Panc1 (cell line): ENCODE data around the gene TBATA. TPM values are rescaled to one million over a fixed set of nuclear protein-coding genes. Genes with fewer than 3 reads are reported as not detected.

ENCODE experiments used
- ATAC-seq: fragments of 200-7000 bp; cut with Tn5 transposase; 2 replicates; pipeline ENCODE4 v1.9.1; 2020; ENCODE audit warnings: mild to moderate bottlenecking, moderate library complexity
- BruUV-seq: library from RNA; stranded (reverse); fragments of 400-500 nt; replicated peaks from 2 replicates; lab custom pipeline; 2021; lab: Mats Ljungman, UMichigan
- CTCF ChIA-PET: fragments of 300-600 bp; sonication (Branson Sonifier 250); formaldehyde crosslinking; loops from one replicate; lab custom pipeline; 2022; ENCODE audit warnings: antibody characterized with exemption; lab: Charles Lee
- POLR2A ChIA-PET: fragments of 300-600 bp; sonication (Branson Sonifier 250); formaldehyde crosslinking; loops from one replicate; lab custom pipeline; 2022; ENCODE audit warnings: antibody characterized with exemption; lab: Charles Lee
- DNase-seq: peaks from one replicate; pipeline ENCODE4 v3.0.0-alpha.2; 2010; ENCODE audit warnings: low read depth, low spot score
- H3K27ac ChIP-seq: 2 replicates; pipeline ENCODE4 v1.5.1; 2011; ENCODE audit warnings: mild to moderate bottlenecking, low read length, inconsistent platforms
- H3K27me3 ChIP-seq: fragments of 200-500 bp; sonication (Bioruptor generic); 2 replicates; pipeline ENCODE4 v1.6.0; 2014; ENCODE audit warnings: low read length, inconsistent platforms; ENCODE audit not compliant: control insufficient read depth, insufficient read depth
- H3K36me3 ChIP-seq: fragments of 200-500 bp; sonication (Bioruptor generic); 2 replicates; pipeline ENCODE4 v1.5.1; 2014; ENCODE audit warnings: inconsistent platforms, mild to moderate bottlenecking, low read length, moderate library complexity; ENCODE audit not compliant: control insufficient read depth, insufficient read depth
- H3K4me1 ChIP-seq: 2 replicates; pipeline ENCODE4 v1.5.1; 2011; ENCODE audit warnings: inconsistent platforms, mild to moderate bottlenecking, low read length, moderate library complexity; ENCODE audit not compliant: control insufficient read depth, insufficient read depth
- H3K4me3 ChIP-seq, 2 experiments: 2 replicates each; pipeline ENCODE4 v1.5.1; 2011 to 2012; ENCODE audit warnings: low read depth in 2 of 2, low read length in 2 of 2, mild to moderate bottlenecking in 2 of 2, inconsistent platforms in 1 of 2, moderate library complexity in 1 of 2
- H3K9me3 ChIP-seq: fragments of 200-500 bp; sonication (Bioruptor generic); 2 replicates; pipeline ENCODE4 v1.5.1; 2014; ENCODE audit warnings: low read depth, mild to moderate bottlenecking, inconsistent platforms, low read length, moderate library complexity; ENCODE audit not compliant: control insufficient read depth, insufficient read depth
- POLR2AphosphoS5 ChIP-seq: IDR thresholded peaks from 2 replicates; pipeline ENCODE4 v1.6.1; 2012; ENCODE audit warnings: mild to moderate bottlenecking, low read depth, low read length, moderate library complexity
- SIN3A ChIP-seq: IDR thresholded peaks from 2 replicates; pipeline ENCODE4 v1.6.1; 2012; ENCODE audit warnings: low read depth, mild to moderate bottlenecking, low read length, moderate library complexity, borderline replicate concordance; ENCODE audit not compliant: insufficient read depth
- TCF7L2 ChIP-seq: IDR thresholded peaks from 2 replicates; pipeline ENCODE4 v1.6.1; 2011; ENCODE audit warnings: mild to moderate bottlenecking, low read depth, low read length, inconsistent platforms
- in situ Hi-C: cut with HindIII; loops from 2 replicates; pipeline ENCODE4 v1.10.0; 2016; ENCODE audit warnings: low sequenced_read_pairs, low pct_unique_long_range_greater_than_20kb
- intact Hi-C: fragments of 100-400 bp; cut with micrococcal nuclease; formaldehyde crosslinking; loops from one replicate; pipeline ENCODE4 v1.10.0; 2022; ENCODE audit not compliant: unreplicated experiment
- total RNA-seq: library from RNA; stranded (reverse); gene quantifications from one replicate; pipeline ENCODE4 v1.2.1, GENCODE V29; 2021; ENCODE audit not compliant: unreplicated experiment
- TF ChIP-seq, protein P1 (sequence below): fragments of 450-650 bp; IDR thresholded peaks from 2 replicates; pipeline ENCODE4 v1.5.1; 2017; ENCODE audit warnings: mild to moderate bottlenecking
- TF ChIP-seq, protein P2 (sequence below), 2 experiments: IDR thresholded peaks; 2 replicates each; pipeline ENCODE4 v1.6.1; 2011 to 2012; ENCODE audit warnings: low read depth in 2 of 2, control low read depth in 1 of 2, low read length in 1 of 2, mild to moderate bottlenecking in 1 of 2, moderate library complexity in 1 of 2; ENCODE audit not compliant: insufficient read depth in 1 of 2

TBATA gene
- total RNA-seq, 1 experiment from 2014 or later = not detected

DNA sequence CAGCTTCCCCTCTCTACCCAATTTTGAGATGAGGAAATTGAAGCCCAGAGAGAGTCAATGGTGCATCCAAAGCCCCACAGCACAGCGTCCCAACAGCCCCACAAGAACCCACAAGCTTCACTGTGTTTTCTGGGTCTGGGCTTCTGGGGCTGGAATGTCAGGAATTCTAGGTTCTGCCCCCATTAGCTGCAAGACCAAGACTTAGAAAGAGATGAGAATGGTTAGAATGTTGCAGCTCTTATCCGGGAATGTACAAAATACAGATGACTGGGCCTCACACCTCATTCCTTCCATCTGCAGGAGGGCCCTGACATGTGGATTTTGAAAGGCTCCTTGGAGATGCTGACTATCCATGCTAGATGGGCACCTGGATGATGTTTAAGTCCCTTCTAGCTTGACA lies 24.5 kb upstream of the TBATA start:
- no peaks in the 10 kb centered on the region for H3K4me1 ChIP-seq
- no TSS peak for BruUV-seq
- no peak overlapping the region for H3K27ac ChIP-seq
- intact Hi-C loops (no loop called here), in situ Hi-C loops (no loop called here)
- ATAC-seq (no peak), DNase-seq (no peak)
- 0 out of 2 replicates have a peak, but pooled peaks cover 2% of the 10 kb centered on the region for H3K27me3 ChIP-seq
- H3K4me3 ChIP-seq = no peak overlapping the region
- H3K36me3 ChIP-seq = no peaks in the 10 kb centered on the region
- H3K9me3 ChIP-seq = no peaks in the 10 kb centered on the region
- TF ChIP-seq, protein P1, sequence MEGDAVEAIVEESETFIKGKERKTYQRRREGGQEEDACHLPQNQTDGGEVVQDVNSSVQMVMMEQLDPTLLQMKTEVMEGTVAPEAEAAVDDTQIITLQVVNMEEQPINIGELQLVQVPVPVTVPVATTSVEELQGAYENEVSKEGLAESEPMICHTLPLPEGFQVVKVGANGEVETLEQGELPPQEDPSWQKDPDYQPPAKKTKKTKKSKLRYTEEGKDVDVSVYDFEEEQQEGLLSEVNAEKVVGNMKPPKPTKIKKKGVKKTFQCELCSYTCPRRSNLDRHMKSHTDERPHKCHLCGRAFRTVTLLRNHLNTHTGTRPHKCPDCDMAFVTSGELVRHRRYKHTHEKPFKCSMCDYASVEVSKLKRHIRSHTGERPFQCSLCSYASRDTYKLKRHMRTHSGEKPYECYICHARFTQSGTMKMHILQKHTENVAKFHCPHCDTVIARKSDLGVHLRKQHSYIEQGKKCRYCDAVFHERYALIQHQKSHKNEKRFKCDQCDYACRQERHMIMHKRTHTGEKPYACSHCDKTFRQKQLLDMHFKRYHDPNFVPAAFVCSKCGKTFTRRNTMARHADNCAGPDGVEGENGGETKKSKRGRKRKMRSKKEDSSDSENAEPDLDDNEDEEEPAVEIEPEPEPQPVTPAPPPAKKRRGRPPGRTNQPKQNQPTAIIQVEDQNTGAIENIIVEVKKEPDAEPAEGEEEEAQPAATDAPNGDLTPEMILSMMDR = no peak
- TF ChIP-seq, protein P2, sequence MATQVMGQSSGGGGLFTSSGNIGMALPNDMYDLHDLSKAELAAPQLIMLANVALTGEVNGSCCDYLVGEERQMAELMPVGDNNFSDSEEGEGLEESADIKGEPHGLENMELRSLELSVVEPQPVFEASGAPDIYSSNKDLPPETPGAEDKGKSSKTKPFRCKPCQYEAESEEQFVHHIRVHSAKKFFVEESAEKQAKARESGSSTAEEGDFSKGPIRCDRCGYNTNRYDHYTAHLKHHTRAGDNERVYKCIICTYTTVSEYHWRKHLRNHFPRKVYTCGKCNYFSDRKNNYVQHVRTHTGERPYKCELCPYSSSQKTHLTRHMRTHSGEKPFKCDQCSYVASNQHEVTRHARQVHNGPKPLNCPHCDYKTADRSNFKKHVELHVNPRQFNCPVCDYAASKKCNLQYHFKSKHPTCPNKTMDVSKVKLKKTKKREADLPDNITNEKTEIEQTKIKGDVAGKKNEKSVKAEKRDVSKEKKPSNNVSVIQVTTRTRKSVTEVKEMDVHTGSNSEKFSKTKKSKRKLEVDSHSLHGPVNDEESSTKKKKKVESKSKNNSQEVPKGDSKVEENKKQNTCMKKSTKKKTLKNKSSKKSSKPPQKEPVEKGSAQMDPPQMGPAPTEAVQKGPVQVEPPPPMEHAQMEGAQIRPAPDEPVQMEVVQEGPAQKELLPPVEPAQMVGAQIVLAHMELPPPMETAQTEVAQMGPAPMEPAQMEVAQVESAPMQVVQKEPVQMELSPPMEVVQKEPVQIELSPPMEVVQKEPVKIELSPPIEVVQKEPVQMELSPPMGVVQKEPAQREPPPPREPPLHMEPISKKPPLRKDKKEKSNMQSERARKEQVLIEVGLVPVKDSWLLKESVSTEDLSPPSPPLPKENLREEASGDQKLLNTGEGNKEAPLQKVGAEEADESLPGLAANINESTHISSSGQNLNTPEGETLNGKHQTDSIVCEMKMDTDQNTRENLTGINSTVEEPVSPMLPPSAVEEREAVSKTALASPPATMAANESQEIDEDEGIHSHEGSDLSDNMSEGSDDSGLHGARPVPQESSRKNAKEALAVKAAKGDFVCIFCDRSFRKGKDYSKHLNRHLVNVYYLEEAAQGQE (IDR thresholded peaks at IDR 0.05; ENCODE audit: insufficient read depth in 1 of 2, low read depth in 2 of 2, low read length in 1 of 2) = no peak
- no peak for TF ChIP-seq SIN3A
- no peak for TF ChIP-seq TCF7L2
- TF ChIP-seq POLR2AphosphoS5 = no peak
- ChIA-PET POLR2A (no interaction called here), CTCF (interaction anchor here (0.7 kb wide), 1 partner anchor 13 kb away, joined by 4 read pairs; no protein-coding TSS in a partner anchor)

DNA sequence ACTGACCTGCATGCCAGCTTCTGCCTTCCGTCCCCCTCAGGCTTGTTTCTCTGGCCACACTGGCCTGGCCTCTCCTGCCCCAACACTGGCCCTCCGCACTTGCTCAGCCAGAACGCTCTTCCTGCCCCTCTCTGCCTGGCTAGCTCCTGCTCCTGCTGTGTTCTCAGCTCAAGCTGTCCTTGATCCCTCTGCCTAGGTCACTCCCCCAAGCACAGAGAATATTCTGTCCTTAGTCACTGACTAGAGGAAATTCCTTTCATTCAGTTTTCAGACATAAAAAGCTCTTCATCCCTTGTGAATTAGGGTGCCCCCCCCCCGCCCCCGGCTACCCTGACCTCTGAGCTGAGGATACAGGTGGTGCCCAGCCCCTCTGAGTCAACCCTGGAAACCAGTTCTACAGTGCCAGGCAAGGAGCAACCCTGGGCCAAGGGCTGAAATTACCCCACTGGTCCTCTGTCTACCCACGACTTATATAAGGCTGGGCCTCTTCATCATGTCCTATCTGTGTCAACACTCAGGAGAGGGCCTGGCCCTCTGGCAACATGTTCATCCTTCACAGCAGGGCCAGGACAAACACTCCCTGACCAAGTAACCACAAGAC lies 23.9 kb upstream of the TBATA start:
- in situ Hi-C loops = no loop called here
- TF ChIP-seq TCF7L2 = no peak
- TF ChIP-seq SIN3A = no peak
- TF ChIP-seq POLR2AphosphoS5 = no peak
- TF ChIP-seq, protein P2 (IDR thresholded peaks at IDR 0.05; ENCODE audit: insufficient read depth in 1 of 2, low read depth in 2 of 2, low read length in 1 of 2) = no peak
- TF ChIP-seq, protein P1 = no peak
- intact Hi-C loops = no loop called here
- ChIA-PET CTCF (no interaction called here), POLR2A (no interaction called here)
- no TSS peak for BruUV-seq
- H3K4me1 ChIP-seq = no peaks in the 10 kb centered on the region
- ATAC-seq (no peak), DNase-seq (no peak)
- H3K9me3 ChIP-seq = no peaks in the 10 kb centered on the region
- H3K4me3 ChIP-seq = no peak overlapping the region
- no peaks in the 10 kb centered on the region for H3K36me3 ChIP-seq
- no peak overlapping the region for H3K27ac ChIP-seq
- 0 out of 2 replicates have a peak, but pooled peaks cover 2% of the 10 kb centered on the region for H3K27me3 ChIP-seq
